ENCODE data around the gene CXCR4.

- no peak for TF ChIP-seq CTCF (IDR thresholded peaks at IDR 0.05; ENCODE audit: low read depth, low read length)
- TF ChIP-seq EZH2phosphoT487 (IDR thresholded peaks at IDR 0.05; ENCODE audit: low read depth) = no peak
Observed at GRCh38 chr2:136127356-136127755, 9.4 kb upstream of the CXCR4 start.

All from OCI-LY3 (cell line).